Measurements from ENCODE around the gene SPINK6.

SPINK6 gene

GRCh38 chr5:148255456-148255855, 52.6 kb downstream of the SPINK6 start:
- no peak overlapping the region for H3K27ac ChIP-seq
- no peak for TF ChIP-seq ZFX (IDR thresholded peaks at IDR 0.05)
- TF ChIP-seq CTCF (conservative IDR thresholded peaks at IDR 0.05) = no peak

GRCh38 chr5:148259288-148259687, 56.4 kb downstream of the SPINK6 start:
- no peak overlapping the region for H3K27ac ChIP-seq
- TF ChIP-seq ZFX (IDR thresholded peaks at IDR 0.05) (no peak), CTCF (conservative IDR thresholded peaks at IDR 0.05) (no peak)

GRCh38 chr5:148261221-148261620, 58.4 kb downstream of the SPINK6 start:
- TF ChIP-seq ZFX (IDR thresholded peaks at IDR 0.05) (no peak), CTCF (conservative IDR thresholded peaks at IDR 0.05) (no peak)
- no peak overlapping the region for H3K27ac ChIP-seq

Measured in C4-2B (cell line).